ENCODE measurements around the gene P2RY14.
A peak's percentile ranks its signal among the peaks of the same experiment; 100 is the strongest.

The P2RY14 gene

GRCh38 chr3:151213151-151213550 is 65.2 kb downstream of the P2RY14 start:
- no peak for DNase-seq

GRCh38 chr3:151210676-151211381 is 67.5 kb downstream of the P2RY14 start:
- peak; percentile 39 for DNase-seq

- no peak for DNase-seq
Measured at GRCh38 chr3:151209654-151210053, 68.7 kb downstream of the P2RY14 start.

DNA sequence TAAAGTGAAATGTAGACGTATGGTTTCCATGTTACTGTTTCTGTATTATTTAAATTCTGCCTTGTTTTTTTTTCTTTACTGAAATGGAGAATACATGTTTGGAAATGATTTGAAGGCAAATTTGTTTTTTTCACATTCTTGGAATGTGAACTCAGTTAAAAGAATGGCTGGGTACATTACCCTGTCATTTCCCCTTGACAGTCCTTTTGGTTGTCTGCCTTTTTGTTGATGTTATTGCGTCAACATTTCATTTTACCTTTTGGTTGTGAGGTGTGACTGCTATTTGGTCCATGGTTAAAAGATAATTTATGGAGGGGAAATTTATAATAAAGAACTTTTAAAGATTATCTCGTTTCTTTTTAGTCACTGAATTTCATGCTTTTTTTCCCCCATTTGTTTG is 72.1 kb downstream of the P2RY14 start:
- no peak for DNase-seq

DNA sequence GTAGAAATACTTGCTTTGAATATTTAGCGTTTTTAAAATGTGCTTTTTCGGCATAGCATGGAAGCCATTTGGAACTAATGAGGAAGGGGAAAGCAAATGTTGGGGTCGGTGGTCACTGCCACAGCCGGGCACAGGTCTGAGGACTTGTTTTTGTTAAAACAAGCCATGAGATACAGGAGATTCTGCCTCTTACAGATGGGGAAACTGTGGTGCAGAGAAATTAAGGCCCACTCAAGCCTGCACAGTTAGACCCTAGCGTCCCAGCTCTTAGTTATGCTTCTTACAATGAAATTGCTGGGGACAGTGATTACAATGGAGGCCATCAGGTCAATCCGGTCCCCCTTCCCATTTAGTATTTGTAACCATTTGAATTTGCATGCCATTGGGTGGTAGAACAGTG is 72.9 kb downstream of the P2RY14 start:
- DNase-seq: no peak

- DNase-seq: no peak
Measured at GRCh38 chr3:151204530-151205402, 73.6 kb downstream of the P2RY14 start.

DNA sequence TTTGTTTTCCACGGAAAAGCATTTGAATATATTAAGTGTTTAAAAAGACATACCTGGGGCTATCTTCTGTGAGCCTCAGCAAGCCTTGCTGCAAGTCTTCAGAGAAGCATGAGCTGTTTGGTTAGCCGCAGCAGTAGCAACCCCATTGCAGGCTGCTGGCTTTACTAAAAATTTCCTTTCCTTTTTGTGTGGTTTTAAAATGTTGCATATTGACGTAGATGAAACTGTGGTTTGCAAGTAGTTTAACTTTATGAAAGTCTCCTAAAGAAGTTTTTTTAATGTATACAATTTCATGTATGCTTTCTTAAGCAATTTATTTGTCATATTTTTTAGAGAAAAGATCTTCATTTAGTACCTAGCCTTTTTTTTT is 75.3 kb downstream of the P2RY14 start, which contains the start of gene GPR171:
GPR171 (minus strand) TSS at position 166 of the 370 bp plus-strand sequence. CDS start 3,830 bp downstream, outside the sequence.
- peak; percentile 70 for DNase-seq

DNA sequence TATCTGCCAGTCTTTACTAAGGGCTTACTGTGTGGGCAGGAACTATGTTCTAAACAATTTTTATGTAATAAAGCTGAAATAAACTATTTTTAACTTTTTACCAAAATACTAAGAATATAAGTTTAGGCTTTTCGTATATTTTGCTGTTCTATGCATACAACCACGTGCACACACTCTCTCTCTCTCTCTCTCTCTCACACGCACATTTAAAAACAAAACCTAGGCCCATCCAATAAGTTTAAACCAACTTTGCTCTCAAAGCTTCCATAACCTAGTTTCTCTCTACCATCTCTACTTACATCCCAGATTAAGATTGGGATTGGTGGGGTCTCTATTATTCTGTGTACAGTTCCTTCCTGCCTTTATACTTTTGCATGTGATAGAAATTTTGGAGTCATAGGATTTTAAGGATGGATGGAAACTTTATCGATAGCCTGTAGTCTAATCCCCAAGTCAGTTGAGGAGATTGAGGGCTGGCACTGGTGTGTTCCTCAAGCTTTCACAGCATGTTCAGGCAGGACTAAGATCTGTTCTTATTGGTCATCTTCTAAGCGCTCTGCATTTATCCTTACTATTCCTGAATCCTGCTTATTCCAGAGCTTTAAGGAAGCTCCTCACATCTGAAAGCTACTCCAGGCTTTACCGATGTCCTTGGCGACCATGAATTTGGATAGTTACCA is 77.2 kb downstream of the P2RY14 start:
- DNase-seq: no peak

GRCh38 chr3:151200586-151200985 is 77.8 kb downstream of the P2RY14 start:
- DNase-seq: no peak

DNA sequence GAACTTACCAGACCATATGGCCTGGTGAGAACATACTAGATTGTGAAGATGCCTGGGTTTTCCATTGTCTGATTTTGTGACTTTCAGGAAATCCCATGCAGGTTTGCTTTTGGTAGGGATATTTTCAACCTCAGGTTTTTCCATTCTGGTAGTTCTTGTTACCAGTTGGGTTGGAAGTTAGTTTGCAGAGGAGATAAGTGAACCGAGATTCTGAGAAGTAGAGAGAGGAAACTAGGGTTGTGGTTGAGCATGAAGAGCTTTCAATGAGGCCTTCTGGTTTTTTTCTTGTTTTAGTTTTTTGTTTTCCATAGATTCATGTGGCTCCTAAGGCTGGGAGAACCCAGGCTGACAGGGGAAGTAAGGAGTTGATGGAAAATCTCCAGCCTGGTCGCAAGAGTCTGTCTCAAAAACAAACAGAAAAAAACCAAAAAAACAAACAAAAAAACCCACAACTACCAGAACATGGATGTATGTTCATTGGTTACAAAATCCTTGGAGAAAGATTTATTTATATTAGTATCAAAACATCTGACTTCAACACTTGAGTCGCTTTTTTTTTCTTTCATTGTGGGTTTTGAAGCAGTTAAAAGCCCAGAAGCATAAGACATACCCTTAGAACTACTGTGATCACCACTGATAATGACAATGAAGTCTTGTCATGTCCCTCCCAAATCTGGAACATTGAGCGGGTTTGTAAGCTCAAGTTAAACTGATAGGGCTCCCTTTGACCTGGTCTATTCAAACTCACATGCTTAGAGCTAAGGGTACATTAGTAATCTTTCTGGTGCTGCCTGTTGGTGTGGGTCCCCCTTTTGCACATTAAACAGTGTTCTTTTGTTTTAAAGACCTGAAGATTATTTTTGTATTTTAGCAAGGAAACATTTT is 78.5 kb downstream of the P2RY14 start:
- DNase-seq: no peak

- no peak for DNase-seq
Measured at GRCh38 chr3:151198849-151199248, 79.5 kb downstream of the P2RY14 start.

- no peak for DNase-seq
Measured at GRCh38 chr3:151197981-151198767, 80.2 kb downstream of the P2RY14 start.

GRCh38 chr3:151197228-151197627 is 81.1 kb downstream of the P2RY14 start:
- no peak for DNase-seq

DNA sequence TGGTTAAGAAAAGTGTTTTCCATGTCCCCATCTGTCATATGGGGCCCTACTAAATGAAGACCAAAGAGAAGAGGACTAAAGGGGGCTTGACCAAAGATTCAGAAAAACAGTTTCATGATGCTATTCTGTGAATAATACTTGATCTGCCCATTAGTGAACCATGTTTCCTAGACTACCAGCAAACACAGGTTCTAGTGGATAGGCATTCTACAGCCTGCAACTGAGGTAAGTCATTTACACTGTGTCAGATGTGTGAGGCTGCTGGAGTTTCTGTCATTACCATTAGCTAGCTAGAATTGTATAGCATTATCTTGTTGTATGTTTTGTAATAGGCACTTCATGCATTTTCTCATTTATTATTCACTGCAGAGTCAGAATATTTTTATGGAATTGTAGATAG is 81.9 kb downstream of the P2RY14 start:
- DNase-seq: no peak

DNA sequence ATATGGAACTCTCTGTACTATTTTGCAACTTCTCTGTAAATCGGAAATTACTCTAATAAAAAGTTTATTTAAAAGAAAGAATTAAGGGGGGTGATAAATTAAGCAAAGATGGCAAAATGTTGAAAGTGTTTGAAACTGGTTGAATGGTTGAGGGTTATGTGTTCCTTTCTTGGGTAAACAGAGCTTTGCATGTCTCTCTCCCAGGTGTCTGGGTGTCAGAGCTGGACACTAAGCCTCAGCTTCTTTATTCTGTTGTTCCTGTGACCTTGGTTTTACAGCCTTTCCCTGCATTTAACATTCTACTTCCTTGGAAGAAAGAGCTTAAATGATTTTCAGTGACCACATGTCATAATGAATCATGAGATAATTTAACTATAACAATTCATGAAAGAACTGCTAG is 82.5 kb downstream of the P2RY14 start:
- DNase-seq: no peak

GRCh38 chr3:151192545-151192944 is 85.8 kb downstream of the P2RY14 start:
- no peak for DNase-seq

GRCh38 chr3:151191095-151191494 is 87.2 kb downstream of the P2RY14 start:
- DNase-seq: no peak

- no peak for DNase-seq
Measured at GRCh38 chr3:151183265-151183671, 95.1 kb downstream of the P2RY14 start.

- no peak for DNase-seq
Measured at GRCh38 chr3:151182349-151183079, 95.8 kb downstream of the P2RY14 start.

- no peak for DNase-seq
Measured at GRCh38 chr3:151178208-151178845, 100.0 kb downstream of the P2RY14 start.

All from CD4-positive, alpha-beta T cell treated with Interleukin-17A for 4 hours (primary cell).